IPS DF 19.7 (cell line): ENCODE results near the gene SULT4A1.

ENCODE experiments used
- DNase-seq: peaks from one replicate; pipeline ENCODE4 v3.0.0-alpha.2; 2013; ENCODE audit warnings: low read depth, low spot score

The SULT4A1 gene

DNA sequence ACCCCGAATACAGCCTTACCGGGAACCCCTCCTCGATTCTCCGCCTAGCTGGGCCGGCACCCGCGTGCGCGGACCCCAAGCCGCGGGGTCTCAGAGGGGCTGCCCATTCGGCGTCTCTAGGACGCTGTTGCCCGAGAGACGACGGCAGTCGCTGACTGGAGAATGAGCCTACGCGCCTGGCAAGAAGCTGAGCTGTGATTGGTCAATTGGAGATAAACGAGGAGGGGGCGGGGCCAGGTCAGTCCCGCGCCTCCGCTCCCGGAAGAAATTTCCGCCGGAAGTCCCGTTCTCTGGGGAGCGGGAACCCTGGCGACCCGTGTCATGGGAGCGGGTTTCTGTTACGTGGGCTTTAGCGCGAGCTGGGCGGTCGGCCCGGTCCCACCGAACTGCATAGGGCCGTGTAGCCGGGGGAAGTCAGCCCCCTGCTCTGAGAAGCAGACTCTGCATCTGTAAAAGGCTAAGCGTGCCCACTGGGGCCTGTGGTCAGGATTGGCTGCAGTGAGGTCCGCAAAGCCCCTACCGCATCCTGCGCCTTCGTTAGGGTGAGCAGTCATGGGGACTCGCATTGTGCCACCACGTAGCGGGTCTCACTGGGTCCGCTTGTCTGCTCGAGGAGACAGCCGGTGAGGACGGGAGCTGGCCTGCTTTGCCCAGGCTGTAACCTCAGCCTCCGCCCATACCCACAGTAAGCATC, 50.0 kb downstream of the SULT4A1 start, which contains the start of gene EFCAB6:
EFCAB6 (minus strand) TSS at position 157 of the 694 bp plus-strand sequence. CDS start 29,987 bp downstream, outside the sequence.
- DNase-seq, result peak; percentile 74

DNA sequence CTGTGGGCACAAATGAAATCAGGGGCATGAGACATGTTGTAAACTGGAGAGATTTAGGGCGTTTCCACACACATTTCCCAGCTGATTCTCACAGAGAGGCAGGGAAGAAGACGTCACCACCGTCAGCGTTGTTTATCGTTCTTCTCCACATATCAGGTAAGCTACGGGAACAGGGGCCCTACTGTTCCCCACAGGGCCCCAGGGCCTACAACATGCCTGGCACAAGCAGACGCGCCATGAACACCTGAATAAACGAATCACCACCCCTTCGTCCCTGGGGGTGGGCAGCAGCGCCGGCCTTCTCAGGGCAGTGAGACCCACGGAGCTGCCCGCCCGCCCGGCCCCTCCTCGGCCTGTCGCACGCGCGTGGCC, 50.5 kb downstream of the SULT4A1 start:
- DNase-seq, result no peak

DNA sequence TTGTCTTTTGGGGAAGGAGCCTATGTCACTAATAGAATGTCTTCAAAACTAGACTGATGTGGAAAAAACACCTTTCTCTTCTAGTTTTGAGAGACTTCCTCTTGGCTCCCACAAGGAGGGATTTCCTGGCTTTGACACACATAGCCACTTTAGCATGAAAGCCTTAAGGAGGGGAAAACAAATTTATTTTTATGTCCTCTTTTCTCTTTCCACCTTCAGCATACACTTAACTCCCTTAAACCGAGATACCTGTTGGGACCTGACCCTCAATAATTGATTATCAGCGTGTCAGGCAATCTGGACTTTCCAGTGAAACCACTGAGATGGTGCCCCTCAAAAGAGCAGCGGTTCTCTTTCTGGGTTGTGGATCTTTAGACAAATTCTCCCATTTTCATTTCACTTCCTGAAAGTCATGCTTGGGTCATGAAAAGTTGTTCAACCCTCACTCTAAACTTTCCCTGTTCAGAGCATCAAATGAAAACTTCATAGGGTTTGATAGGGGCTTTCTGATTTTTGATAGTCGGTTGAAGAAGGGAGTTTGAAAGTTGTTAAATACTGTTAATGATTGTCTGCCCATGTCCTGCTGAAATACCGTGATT, 59.3 kb downstream of the SULT4A1 start:
- DNase-seq, result no peak

DNA sequence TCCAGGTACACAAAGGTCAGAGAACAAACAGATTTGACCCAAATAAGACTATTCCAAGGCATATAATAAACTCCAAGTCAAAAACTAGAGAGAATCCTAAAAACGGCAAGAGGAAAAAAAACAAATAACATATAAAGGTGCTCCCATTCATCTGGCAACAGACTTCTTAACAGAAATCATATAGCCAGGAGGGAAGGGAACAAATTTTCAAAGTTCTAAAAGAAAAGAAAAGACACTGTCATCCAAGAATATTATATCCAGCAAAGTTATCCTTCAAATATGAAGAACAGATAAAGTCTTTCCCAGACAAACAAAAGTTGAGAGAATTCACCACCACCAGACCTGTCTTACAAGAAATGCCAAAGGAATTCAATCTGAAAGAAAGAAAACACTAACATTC, 61.3 kb downstream of the SULT4A1 start:
- no peak for DNase-seq

DNA sequence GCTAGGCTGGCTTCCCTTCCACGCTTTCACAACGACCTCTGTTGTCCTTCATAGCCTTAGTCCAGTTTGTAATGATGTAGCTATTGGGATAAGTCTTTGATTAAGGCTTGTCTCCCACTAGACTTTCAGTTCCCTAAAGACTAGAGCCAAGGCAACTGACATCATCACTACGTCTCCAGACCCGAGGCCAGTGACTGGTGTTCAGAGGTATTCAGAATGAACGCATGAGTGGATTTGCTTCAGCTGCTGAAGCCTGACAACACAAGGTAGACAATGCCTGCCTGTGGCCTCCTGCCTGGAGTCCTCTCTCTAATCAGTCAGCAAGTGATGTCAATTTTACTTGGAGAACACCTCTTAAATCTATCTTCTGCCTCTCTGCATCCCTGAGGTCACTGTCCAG, 63.8 kb downstream of the SULT4A1 start:
- no peak for DNase-seq

DNA sequence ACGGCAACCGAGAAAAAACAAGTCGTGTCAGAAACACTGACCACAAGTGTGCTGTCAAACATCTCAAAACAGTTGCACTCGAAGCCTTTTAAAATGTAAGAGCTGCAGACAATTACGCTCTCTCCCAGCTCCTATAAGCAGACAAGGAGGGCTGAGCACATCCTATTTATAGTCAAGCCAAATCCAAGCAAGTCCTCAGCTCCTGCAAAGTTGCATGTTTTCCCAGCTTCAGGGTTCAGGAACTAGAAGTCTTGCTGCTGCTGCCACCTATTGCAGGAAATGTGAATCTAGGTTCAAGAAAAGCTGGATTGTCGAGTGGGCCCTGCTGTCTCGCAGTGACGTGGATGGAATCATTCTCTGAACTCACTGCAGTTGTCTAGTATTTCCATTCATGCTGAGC, 65.7 kb downstream of the SULT4A1 start:
- no peak for DNase-seq

DNA sequence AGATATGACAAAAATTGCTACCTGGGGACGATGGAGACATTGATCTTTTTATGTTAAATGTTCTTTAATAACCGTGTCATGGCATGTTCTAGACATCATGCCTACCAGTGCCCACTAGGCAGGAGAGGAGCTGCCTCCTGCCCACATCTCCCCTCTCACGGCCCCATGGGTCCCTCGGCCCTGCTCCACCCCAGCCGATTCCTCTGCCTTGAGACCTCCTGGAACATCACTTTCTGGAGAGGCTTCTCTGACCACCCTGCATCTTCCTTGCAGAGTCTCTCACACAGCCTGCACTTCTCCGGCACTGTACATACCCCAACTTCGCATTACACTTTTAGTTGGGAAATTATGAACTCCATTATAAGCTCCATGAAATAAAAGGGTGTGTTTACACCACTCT, 67.0 kb downstream of the SULT4A1 start:
- DNase-seq, result no peak

DNA sequence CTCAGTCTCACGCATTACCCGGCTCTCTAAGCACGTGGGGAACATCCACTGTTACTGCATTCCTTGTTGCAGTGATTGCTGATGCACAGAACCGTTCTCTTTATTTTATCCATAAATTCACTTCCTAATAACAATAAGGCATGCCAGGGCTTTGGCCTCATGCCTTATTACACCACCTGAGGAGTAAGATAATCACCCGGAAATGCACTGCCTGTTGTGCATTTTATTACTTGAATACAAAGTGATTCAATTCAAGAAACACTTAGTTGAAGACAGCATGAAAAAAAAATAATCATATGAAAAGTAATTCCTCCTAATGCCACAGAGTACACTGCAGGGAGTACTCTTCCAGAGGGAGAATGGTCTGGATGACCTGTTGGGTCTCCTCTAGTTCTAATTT, 69.4 kb downstream of the SULT4A1 start:
- no peak for DNase-seq

DNA sequence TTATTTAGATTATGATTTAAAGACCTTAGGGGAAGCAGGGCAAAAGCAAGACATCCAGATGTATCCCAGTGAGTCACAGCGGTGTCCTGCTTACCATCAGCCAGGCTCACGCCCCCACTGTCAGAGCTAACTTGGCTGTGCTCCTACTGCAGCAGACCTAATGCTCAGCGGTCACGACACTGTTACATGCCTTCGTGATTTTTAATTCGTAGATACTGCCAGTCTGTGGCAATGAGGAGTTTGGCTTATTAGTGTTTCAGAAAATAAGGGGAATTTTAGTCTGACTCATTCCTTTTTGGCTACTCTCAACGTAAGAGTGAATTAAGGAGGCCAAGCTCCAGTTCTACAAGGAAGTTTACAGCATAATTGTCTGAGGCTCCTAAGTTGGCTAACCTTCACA, 72.9 kb downstream of the SULT4A1 start:
- DNase-seq, result no peak

DNA sequence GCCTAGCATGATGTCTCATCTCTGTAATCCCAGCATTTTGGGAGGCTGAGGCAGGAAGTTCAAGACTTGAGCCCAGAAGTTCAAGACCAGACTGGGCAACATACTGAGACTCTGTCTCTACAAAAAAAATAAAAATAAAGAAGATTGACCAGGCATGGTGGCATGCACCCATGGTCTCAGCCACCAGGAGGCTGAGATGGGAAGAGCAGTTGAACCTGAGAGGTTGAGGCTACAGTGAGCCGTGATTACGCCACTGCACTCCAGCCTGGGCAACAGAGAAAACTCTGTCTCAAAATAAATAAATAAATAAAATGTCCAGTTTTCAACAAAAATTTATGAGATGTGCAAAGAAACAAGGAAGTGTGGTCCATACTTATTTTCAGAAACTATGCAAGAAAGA, 78.5 kb downstream of the SULT4A1 start:
- DNase-seq, result no peak

DNA sequence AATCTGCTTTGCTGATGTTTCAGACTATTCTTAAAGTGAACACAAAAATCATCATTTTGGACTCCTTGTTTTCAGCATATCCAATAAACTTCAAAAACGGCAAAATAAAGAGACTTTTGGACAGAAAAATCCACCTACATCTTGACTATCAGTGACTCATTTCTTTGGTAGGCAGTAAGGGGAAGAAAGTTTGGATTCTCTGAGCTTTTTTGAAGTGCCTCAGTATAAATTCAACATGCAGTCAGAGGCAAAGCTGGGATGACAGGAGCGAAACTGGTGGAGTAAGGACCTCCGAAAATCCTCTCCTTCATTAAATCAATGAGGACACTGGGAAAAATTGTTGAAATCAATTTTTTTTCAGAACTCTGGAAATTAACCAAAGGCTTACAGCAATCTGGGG, 79.9 kb downstream of the SULT4A1 start:
- no peak for DNase-seq

DNA sequence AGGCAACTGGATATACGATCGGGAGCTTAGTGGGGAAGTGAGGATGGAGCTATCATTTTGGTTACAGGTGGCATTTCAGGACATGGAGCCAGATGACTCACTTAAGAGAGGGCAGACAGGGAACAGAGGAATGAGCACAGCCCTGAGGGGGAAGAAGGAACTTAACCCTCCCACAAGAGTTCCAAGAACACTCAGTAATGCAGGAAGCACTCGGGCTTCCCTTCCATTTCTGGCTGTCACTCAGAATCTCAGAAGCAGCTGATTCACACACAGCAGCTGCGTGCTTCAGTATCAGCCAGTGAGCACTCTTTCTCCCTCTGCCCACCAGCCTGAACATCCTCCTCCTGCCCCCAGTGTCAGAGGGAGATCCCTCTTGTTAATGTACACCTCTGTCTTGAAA, 85.0 kb downstream of the SULT4A1 start:
- DNase-seq, result no peak

DNA sequence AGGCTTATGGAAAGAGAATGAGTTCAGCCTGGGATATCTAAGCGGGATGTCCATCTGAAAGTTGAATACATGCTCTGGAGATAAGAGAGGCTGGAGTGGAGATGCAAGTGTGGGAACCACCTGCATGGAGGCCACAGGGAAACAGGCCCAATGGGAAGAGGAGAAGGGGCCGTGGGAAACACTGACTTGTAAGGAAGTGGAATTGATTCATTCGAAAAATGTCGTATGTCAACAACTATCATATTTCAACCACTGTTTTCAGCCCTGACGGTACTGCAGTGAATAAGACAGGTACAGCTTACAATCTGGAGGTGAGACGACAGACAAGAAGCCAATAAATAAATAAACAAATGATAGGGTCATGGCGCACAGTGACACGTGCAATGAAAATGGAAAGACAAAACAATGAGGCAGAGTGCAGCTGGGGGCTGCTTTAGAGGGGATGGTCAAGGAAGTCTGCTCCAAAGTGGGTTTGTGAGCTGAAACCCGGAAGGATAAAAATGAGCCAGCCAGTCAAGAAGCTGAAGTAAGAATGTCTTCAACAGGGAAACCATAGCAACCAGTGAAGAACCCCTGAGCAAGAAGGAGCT, 86.1 kb downstream of the SULT4A1 start:
- DNase-seq, result no peak
